ENCODE data around the gene TMX4. TPM values are rescaled to one million over a fixed set of nuclear protein-coding genes. Genes with fewer than 3 reads are reported as not detected.

Gene TMX4
- total and polyA plus RNA-seq, 2 of the 4 experiments (the other 2 are of a cell fraction): 5.4 to 13.6 TPM

GRCh38 chr20:8019246-8019997 lies at the start of gene TMX4 (continued):
- TF ChIP-seq MAFK (IDR thresholded peaks at IDR 0.05; ENCODE audit: low read depth, low read length): no peak
- TF ChIP-seq RAD21 (IDR thresholded peaks at IDR 0.05; ENCODE audit: low read length): no peak
- TF ChIP-seq POLR2A (IDR thresholded peaks at IDR 0.05; ENCODE audit: low read depth, low read length): peak; percentile 93
- no peak for TF ChIP-seq NFE2L2 (IDR thresholded peaks at IDR 0.05; ENCODE audit: low read depth, low read length)
- peak; percentile 61; the same call in 1 of the 2 replicates for TF ChIP-seq RFX5 (IDR thresholded peaks at IDR 0.05; ENCODE audit: low read depth, low read length)
- TF ChIP-seq FOS (IDR thresholded peaks at IDR 0.05; ENCODE audit: low read depth, low read length): no peak

- no peak overlapping the region for H2BK15ac ChIP-seq (ENCODE audit: low read depth, low read length)
- no peak overlapping the region for H3K56ac ChIP-seq (ENCODE audit: extremely low read depth, insufficient read depth, low read length)
- ATAC-seq (ENCODE audit: low read depth) (no peak), DNase-seq (no peak)
- intact Hi-C loops (cut with micrococcal nuclease) (no loop called here), dilution Hi-C loops (cut with HindIII; ENCODE audit: low sequenced_read_pairs, unreplicated experiment) (no loop called here), in situ Hi-C loops (cut with MboI; ENCODE audit: low sequenced_read_pairs) (no loop called here)
- TF ChIP-seq CEBPB (IDR thresholded peaks at IDR 0.05; ENCODE audit: low read depth, low read length): no peak
- TF ChIP-seq POLR2A (IDR thresholded peaks at IDR 0.05; ENCODE audit: low read depth, low read length): no peak
- no peak for TF ChIP-seq MXI1 (IDR thresholded peaks at IDR 0.05; ENCODE audit: borderline replicate concordance, low read depth, low read length)
- TF ChIP-seq MAFK (IDR thresholded peaks at IDR 0.05; ENCODE audit: low read depth, low read length): no peak
- TF ChIP-seq MAZ (IDR thresholded peaks at IDR 0.05; ENCODE audit: borderline replicate concordance, low read depth, low read length): no peak
- no peak for TF ChIP-seq RAD21 (IDR thresholded peaks at IDR 0.05; ENCODE audit: low read length)
- no peak for TF ChIP-seq CTCF (conservative IDR thresholded peaks at IDR 0.05; ENCODE audit: low read depth, low read length)
- no peak for TF ChIP-seq FOS (IDR thresholded peaks at IDR 0.05; ENCODE audit: low read depth, low read length)
- H3K9me1 ChIP-seq (ENCODE audit: insufficient read depth, low read length): no peaks in the 10 kb centered on the region; the same call in 1 of the 2 replicates
- H3K4me2 ChIP-seq (ENCODE audit: low read depth, low read length): no peak overlapping the region
- H2BK5ac ChIP-seq (ENCODE audit: low read depth, low read length, poor library complexity, severe bottlenecking): no peak overlapping the region
- no peak overlapping the region for H4K5ac ChIP-seq (ENCODE audit: low read depth, low read length)
- no peak overlapping the region for H3K14ac ChIP-seq (replicated peaks; ENCODE audit: low read depth, low read length)
- H3K18ac ChIP-seq (ENCODE audit: low read depth, low read length): no peak overlapping the region
- no peak overlapping the region for H3K9ac ChIP-seq (ENCODE audit: low read depth, low read length)
- no peak overlapping the region for H3K27ac ChIP-seq (ENCODE audit: insufficient read depth, low read length)
- no peak overlapping the region for H2AFZ ChIP-seq (replicated peaks; ENCODE audit: low read length, poor library complexity)
- H3K4ac ChIP-seq (ENCODE audit: low read depth, low read length): no peak overlapping the region
- no peaks in the 10 kb centered on the region for H3K36me3 ChIP-seq (ENCODE audit: control insufficient read depth, insufficient read depth, low read length)
- no peak overlapping the region for H2AK5ac ChIP-seq (ENCODE audit: low read depth, low read length)
- H2BK20ac ChIP-seq (ENCODE audit: low read depth, low read length): no peak overlapping the region
- WGBS, 2 experiments (ENCODE audit: extremely low coverage in 2 of 2, insufficient read length in 1 of 2): no CpG with 5 or more reads among the region's 5 CpGs
- no peak overlapping the region for H4K8ac ChIP-seq (ENCODE audit: low read depth in 2 of 2, low read length in 2 of 2)
- H3K4me1 ChIP-seq (ENCODE audit: control insufficient read depth, insufficient read depth, low read length): peaks cover 2% of the 10 kb centered on the region
- no peaks in the 10 kb centered on the region; the same call in 1 of the 2 replicates for H3K27me3 ChIP-seq (ENCODE audit: control insufficient read depth, insufficient read depth, low read length)
- ChIA-PET CTCF (no interaction called here), POLR2A (ENCODE audit: unreplicated experiment) (no interaction called here)
- BruUV-seq (replicated peaks): no TSS peak
- no peaks in the 10 kb centered on the region for H3K9me3 ChIP-seq (ENCODE audit: control insufficient read depth, insufficient read depth, low read length)
- H2BK120ac ChIP-seq (ENCODE audit: low read depth, low read length): no peak overlapping the region
- H4K91ac ChIP-seq (ENCODE audit: insufficient read depth, low read depth, low read length): no peak overlapping the region
- H3K23ac ChIP-seq (ENCODE audit: low read depth, low read length): no peak overlapping the region
- no peaks in the 10 kb centered on the region for H3K79me1 ChIP-seq (ENCODE audit: low read depth in 1 of 2, low read length in 2 of 2)
- H4K20me1 ChIP-seq (ENCODE audit: insufficient read depth, low read length): no peaks in the 10 kb centered on the region
- no peak overlapping the region for H2AK9ac ChIP-seq (replicated peaks; ENCODE audit: low read depth, low read length, poor library complexity)
- no peak overlapping the region for H3K4me3 ChIP-seq (ENCODE audit: insufficient read depth, low read depth, low read length)
These were observed 47.5 kb upstream of the TMX4 start for GRCh38 chr20:8067082-8067481.

Measured in IMR-90 (cell line).